OCI-LY1 (cell line): ENCODE data around the gene HNRNPC.
"Not testable (repeated sequence)": the region's sequence is repeated elsewhere in the genome, so short reads cannot be mapped to it uniquely, and the experiment has no call there.

ENCODE experiments used
- H2AFZ ChIP-seq: fragments of 200-600 bp; sonication (generic), shearing (Covaris generic); 2 replicates; pipeline ENCODE4 v1.6.0; 2014; ENCODE audit warnings: antibody characterized with exemption, mild to moderate bottlenecking, low read length
- H3F3A ChIP-seq: fragments of 200-600 bp; sonication (generic), shearing (Covaris generic); 2 replicates; pipeline ENCODE4 v1.6.0; 2014; ENCODE audit warnings: mild to moderate bottlenecking, antibody characterized with exemption, low read length, moderate library complexity; ENCODE audit not compliant: insufficient read depth
- H3K27ac ChIP-seq: fragments of 200-600 bp; sonication (generic); 2 replicates; pipeline ENCODE4 v1.5.1; 2014; ENCODE audit warnings: low read length, mixed run types, mild to moderate bottlenecking, low read depth; ENCODE audit not compliant: poor library complexity, severe bottlenecking
- H3K27me3 ChIP-seq: fragments of 200-600 bp; sonication (generic); 2 replicates; pipeline ENCODE4 v1.6.0; 2014; ENCODE audit warnings: antibody characterized with exemption, mild to moderate bottlenecking, low read length, moderate library complexity; ENCODE audit not compliant: insufficient read depth
- H3K36me3 ChIP-seq: fragments of 200-600 bp; sonication (generic); 2 replicates; pipeline ENCODE4 v1.6.1; 2014; ENCODE audit warnings: mild to moderate bottlenecking, antibody characterized with exemption, low read length, moderate library complexity, mixed read lengths; ENCODE audit not compliant: insufficient read depth
- H3K4me1 ChIP-seq: fragments of 200-600 bp; sonication (generic); 2 replicates; pipeline ENCODE4 v1.5.1; 2014; ENCODE audit warnings: mild to moderate bottlenecking, low read length, moderate library complexity; ENCODE audit not compliant: insufficient read depth, severe bottlenecking
- H3K4me2 ChIP-seq: fragments of 200-600 bp; sonication (generic), shearing (Covaris generic); 2 replicates; pipeline ENCODE4 v1.6.1; 2014; ENCODE audit warnings: low read length
- H3K4me3 ChIP-seq: fragments of 200-600 bp; sonication (generic); 2 replicates; pipeline ENCODE4 v1.5.1; 2014; ENCODE audit warnings: low read length, low read depth, mild to moderate bottlenecking, mixed read lengths; ENCODE audit not compliant: poor library complexity, severe bottlenecking
- H3K79me2 ChIP-seq: fragments of 200-600 bp; shearing (Covaris generic); 2 replicates; pipeline ENCODE4 v1.6.1; 2016; ENCODE audit warnings: mixed run types, low read length, mixed read lengths; ENCODE audit not compliant: insufficient read depth
- H3K9ac ChIP-seq: fragments of 200-600 bp; sonication (generic), shearing (Covaris generic); 2 replicates; pipeline ENCODE4 v1.6.1; 2014; ENCODE audit warnings: mild to moderate bottlenecking, low read length, mixed read lengths
- H3K9me2 ChIP-seq: fragments of 200-600 bp; sonication (generic), shearing (Covaris generic); 2 replicates; pipeline ENCODE4 v1.6.1; 2014; ENCODE audit warnings: low read depth, mild to moderate bottlenecking, low read length, mixed read lengths
- H3K9me3 ChIP-seq: fragments of 200-600 bp; shearing (Covaris generic); 2 replicates; pipeline ENCODE4 v1.6.1; 2014; ENCODE audit warnings: low read length, mixed read lengths
- H4K20me1 ChIP-seq: fragments of 200-600 bp; sonication (generic), shearing (Covaris generic); 2 replicates; pipeline ENCODE4 v1.6.0; 2016; ENCODE audit warnings: mild to moderate bottlenecking, low read length; ENCODE audit not compliant: insufficient read depth
- EZH2 ChIP-seq: fragments of 200-600 bp; sonication (generic), shearing (Covaris generic); IDR thresholded peaks from 2 replicates; pipeline ENCODE4 v1.8.0; 2017; ENCODE audit warnings: borderline replicate concordance, mixed run types, mild to moderate bottlenecking, antibody characterized with exemption, low read length, moderate library complexity, mixed read lengths
- TF ChIP-seq, protein P1 (sequence below): fragments of 200-600 bp; sonication (generic), shearing (Covaris generic); IDR thresholded peaks from 2 replicates; pipeline ENCODE4 v1.5.1; 2017; ENCODE audit warnings: mild to moderate bottlenecking, antibody characterized with exemption, low read length, moderate library complexity, mixed read lengths

Gene HNRNPC

GRCh38 chr14:21308479-21309237 lies 39.4 kb upstream of the HNRNPC start:
- H3K4me1 ChIP-seq: peaks cover 20% of the 10 kb centered on the region
- H3K9ac ChIP-seq: peak overlapping the region; percentile 60
- peak overlapping the region; percentile 63 for H3K4me2 ChIP-seq
- no peaks in the 10 kb centered on the region for H3K36me3 ChIP-seq
- H3K4me3 ChIP-seq: peak overlapping the region; percentile 58
- H3K27ac ChIP-seq: peak overlapping the region; percentile 30
- no peaks in the 10 kb centered on the region for H4K20me1 ChIP-seq
- H3K9me3 ChIP-seq: no peaks in the 10 kb centered on the region
- peaks cover 6% of the 10 kb centered on the region for H3F3A ChIP-seq
- no peaks in the 10 kb centered on the region for H3K79me2 ChIP-seq
- peak overlapping the region; percentile 22; the same call in 1 of the 2 replicates for H2AFZ ChIP-seq
- no peaks in the 10 kb centered on the region for H3K9me2 ChIP-seq
- TF ChIP-seq, protein P1, sequence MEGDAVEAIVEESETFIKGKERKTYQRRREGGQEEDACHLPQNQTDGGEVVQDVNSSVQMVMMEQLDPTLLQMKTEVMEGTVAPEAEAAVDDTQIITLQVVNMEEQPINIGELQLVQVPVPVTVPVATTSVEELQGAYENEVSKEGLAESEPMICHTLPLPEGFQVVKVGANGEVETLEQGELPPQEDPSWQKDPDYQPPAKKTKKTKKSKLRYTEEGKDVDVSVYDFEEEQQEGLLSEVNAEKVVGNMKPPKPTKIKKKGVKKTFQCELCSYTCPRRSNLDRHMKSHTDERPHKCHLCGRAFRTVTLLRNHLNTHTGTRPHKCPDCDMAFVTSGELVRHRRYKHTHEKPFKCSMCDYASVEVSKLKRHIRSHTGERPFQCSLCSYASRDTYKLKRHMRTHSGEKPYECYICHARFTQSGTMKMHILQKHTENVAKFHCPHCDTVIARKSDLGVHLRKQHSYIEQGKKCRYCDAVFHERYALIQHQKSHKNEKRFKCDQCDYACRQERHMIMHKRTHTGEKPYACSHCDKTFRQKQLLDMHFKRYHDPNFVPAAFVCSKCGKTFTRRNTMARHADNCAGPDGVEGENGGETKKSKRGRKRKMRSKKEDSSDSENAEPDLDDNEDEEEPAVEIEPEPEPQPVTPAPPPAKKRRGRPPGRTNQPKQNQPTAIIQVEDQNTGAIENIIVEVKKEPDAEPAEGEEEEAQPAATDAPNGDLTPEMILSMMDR: no peak
- no peaks in the 10 kb centered on the region for H3K27me3 ChIP-seq

DNA sequence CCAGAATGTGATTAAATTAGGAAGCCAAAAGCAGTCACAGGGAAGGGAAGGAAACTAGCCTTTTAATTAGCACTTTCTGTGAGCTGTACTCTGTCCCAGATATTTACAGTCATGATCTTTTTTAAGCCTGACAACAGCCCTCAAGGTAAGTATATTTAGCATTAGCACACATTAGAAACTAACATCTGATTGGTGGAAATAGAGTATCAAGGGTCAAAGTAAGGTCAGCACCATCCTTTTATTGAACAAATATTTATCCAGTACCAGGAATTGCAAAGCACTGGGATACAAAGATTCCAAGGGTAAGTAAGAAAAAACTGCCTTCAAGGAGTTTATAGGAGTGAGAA lies 38.9 kb upstream of the HNRNPC start:
- TF ChIP-seq, protein P1: no peak
- TF ChIP-seq EZH2: no peak
- H3K36me3 ChIP-seq: no peaks in the 10 kb centered on the region
- H3K27ac ChIP-seq: peak overlapping the region; percentile 30
- no peaks in the 10 kb centered on the region for H3K9me3 ChIP-seq
- 0 out of 2 replicates have a peak overlapping the region, but pooled peaks have one; percentile 22 for H2AFZ ChIP-seq
- peaks cover 6% of the 10 kb centered on the region for H3F3A ChIP-seq
- H3K4me3 ChIP-seq: peak overlapping the region; percentile 58
- no peaks in the 10 kb centered on the region for H3K79me2 ChIP-seq
- no peaks in the 10 kb centered on the region for H3K9me2 ChIP-seq
- no peaks in the 10 kb centered on the region for H3K27me3 ChIP-seq
- no peaks in the 10 kb centered on the region for H4K20me1 ChIP-seq
- peak overlapping the region; percentile 63 for H3K4me2 ChIP-seq
- peak overlapping the region; percentile 60 for H3K9ac ChIP-seq
- H3K4me1 ChIP-seq: peaks cover 20% of the 10 kb centered on the region

- H2AFZ ChIP-seq: no peak overlapping the region
- H3K9me3 ChIP-seq: no peaks in the 10 kb centered on the region
- peak overlapping the region; percentile 60; the same call in 1 of the 2 replicates for H3K9ac ChIP-seq
- H3F3A ChIP-seq: peaks cover 6% of the 10 kb centered on the region
- H3K4me1 ChIP-seq: peaks cover 20% of the 10 kb centered on the region
- no peaks in the 10 kb centered on the region for H4K20me1 ChIP-seq
- H3K27ac ChIP-seq: peak overlapping the region; percentile 30
- TF ChIP-seq EZH2: no peak
- H3K4me2 ChIP-seq: peak overlapping the region; percentile 63
- H3K9me2 ChIP-seq: no peaks in the 10 kb centered on the region
- H3K27me3 ChIP-seq: no peaks in the 10 kb centered on the region
- H3K79me2 ChIP-seq: no peaks in the 10 kb centered on the region
- no peaks in the 10 kb centered on the region for H3K36me3 ChIP-seq
- peak overlapping the region; percentile 58 for H3K4me3 ChIP-seq
Observed at GRCh38 chr14:21307637-21308036, 38.4 kb upstream of the HNRNPC start.

DNA sequence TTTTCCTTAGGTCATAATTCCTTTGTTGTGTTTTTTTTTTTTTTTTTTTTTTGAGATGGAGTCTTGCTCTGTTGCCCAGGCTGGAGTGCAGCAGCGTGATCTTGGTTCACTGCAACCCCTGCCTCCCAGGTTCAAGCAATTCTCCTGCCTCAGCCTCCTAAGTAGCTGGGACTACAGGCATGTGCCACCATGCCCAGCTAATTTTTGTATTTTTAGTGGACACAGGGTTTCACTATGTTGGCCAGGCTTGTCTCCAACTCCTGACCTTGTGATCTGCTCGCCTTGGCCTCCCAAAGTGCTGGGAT lies 33.5 kb upstream of the HNRNPC start:
- H3K4me1 ChIP-seq: peaks cover 22% of the 10 kb centered on the region
- H3K4me2 ChIP-seq, H3K9ac ChIP-seq, H4K20me1 ChIP-seq, H3K9me3 ChIP-seq, H3F3A ChIP-seq, H3K4me3 ChIP-seq, H3K9me2 ChIP-seq, H3K27ac ChIP-seq, H3K27me3 ChIP-seq, H2AFZ ChIP-seq, H3K79me2 ChIP-seq, H3K36me3 ChIP-seq: not testable (repeated sequence)
